HG03571 (cell line): Measurements from ENCODE around the gene ZRANB1.

Source experiments
- ATAC-seq: cut with Tn5 transposase; IDR thresholded peaks from one replicate; pipeline ENCODE4 v1.9.1; 2021; ENCODE audit not compliant: unreplicated experiment

The ZRANB1 gene

GRCh38 chr10:125004571-125005311, 62.8 kb downstream of the ZRANB1 start:
- ATAC-seq: no peak

- ATAC-seq: no peak
Measured at GRCh38 chr10:125005312-125006187, 63.6 kb downstream of the ZRANB1 start.

GRCh38 chr10:125006188-125006680, 64.3 kb downstream of the ZRANB1 start:
- no peak for ATAC-seq

GRCh38 chr10:125006921-125007426, 65.1 kb downstream of the ZRANB1 start:
- ATAC-seq: no peak

- ATAC-seq: no peak
Measured at GRCh38 chr10:125007436-125007835, 65.5 kb downstream of the ZRANB1 start.

GRCh38 chr10:125008689-125009638, 67.0 kb downstream of the ZRANB1 start:
- no peak for ATAC-seq

- ATAC-seq: no peak
Measured at GRCh38 chr10:125009661-125010161, 67.8 kb downstream of the ZRANB1 start.

- ATAC-seq: no peak
Measured at GRCh38 chr10:125010362-125010761, 68.4 kb downstream of the ZRANB1 start.

GRCh38 chr10:125011171-125011925, 69.4 kb downstream of the ZRANB1 start:
- ATAC-seq: no peak

- ATAC-seq: no peak
Measured at GRCh38 chr10:125011926-125012705, 70.2 kb downstream of the ZRANB1 start.

- no peak for ATAC-seq
Measured at GRCh38 chr10:125012851-125013528, 71.1 kb downstream of the ZRANB1 start.

GRCh38 chr10:125013529-125013872, 71.6 kb downstream of the ZRANB1 start:
- ATAC-seq: no peak

GRCh38 chr10:125014086-125014830, 72.3 kb downstream of the ZRANB1 start:
- ATAC-seq: no peak

GRCh38 chr10:125014836-125015355, 73.0 kb downstream of the ZRANB1 start:
- ATAC-seq: no peak

GRCh38 chr10:125015356-125015944, 73.5 kb downstream of the ZRANB1 start:
- ATAC-seq: no peak

GRCh38 chr10:125016123-125016522, 74.2 kb downstream of the ZRANB1 start:
- ATAC-seq: no peak

GRCh38 chr10:125016611-125017202, 74.8 kb downstream of the ZRANB1 start:
- no peak for ATAC-seq
